GM12892 (cell line): ENCODE results near the gene CSNK1D.

Experiments used
- POLR2A ChIP-seq: IDR thresholded peaks from 2 replicates; pipeline ENCODE4 v1.6.1; 2011; ENCODE audit warnings: low read depth, low read length, control low read depth
- POLR2AphosphoS5 ChIP-seq: IDR thresholded peaks from 2 replicates; pipeline ENCODE4 v1.6.1; 2011; ENCODE audit warnings: low read depth, low read length, control low read depth
- TAF1 ChIP-seq: IDR thresholded peaks from 2 replicates; pipeline ENCODE4 v1.6.1; 2011; ENCODE audit warnings: low read depth, mild to moderate bottlenecking, control low read depth, low read length, borderline replicate concordance

DNA sequence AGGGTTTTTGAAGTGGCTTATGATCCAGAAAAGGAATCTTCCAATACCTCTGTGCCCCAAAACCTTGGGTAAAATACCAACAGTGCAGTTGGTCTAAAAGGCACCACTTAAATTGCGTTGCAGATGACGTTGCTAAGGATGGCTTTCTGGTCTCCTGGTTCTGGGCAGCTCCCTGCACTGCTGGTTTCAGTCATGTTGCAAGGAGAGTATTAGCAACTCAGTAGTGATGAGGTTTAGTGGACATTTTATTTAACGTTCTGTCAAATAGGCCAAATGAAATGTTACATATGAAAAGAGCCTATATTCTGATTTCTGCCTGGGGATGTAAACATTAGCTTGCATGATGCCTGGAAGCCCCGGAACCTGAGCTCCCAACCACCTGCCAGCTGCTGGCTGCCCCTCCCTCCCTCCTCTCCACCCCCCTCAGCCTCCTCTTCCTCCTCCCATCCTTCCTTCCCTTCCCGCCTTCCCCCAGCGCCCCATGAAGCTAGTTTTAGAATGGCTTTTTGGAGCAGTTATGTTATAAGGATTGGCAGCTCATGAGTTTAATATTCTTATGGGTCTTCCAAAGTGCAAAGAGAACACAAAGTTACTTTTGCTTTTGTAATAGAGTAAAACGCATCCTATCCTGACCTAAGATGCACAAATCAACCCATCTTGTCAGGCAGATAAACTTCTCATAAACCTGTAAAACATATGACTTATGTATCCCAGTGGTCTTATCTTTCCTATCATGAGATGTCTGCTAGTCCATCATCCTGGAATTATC lies 23.2 kb upstream of the CSNK1D start:
- TF ChIP-seq POLR2A (no peak), POLR2AphosphoS5 (no peak), TAF1 (no peak)
